ENCODE measurements around the gene ATM.

ATM gene

DNA sequence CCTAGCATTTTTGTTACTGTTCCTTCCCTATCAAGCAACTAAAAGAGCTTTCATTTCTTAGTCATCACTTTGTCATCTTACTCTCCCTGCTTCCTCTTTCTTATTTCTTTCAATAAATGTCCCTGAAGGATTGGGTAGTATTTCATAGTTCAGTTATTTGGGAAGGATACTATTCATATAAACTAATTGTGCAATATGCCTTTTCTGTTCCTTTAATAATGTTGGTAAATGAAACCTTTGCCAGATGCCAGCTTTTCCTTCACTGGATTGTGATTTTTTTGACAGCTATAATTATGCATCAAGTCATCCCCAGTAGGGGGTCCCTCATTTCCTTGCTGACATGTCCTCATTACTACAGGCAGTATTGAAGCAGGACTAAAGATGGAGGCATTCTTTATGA is 101.7 kb downstream of the ATM start:
- ATAC-seq (ENCODE audit: low read depth) (no peak), DNase-seq (ENCODE audit: low spot score) (no peak)
- Histone ChIP-seq H3K27ac (ENCODE audit: poor library complexity, severe bottlenecking) (no peak overlapping the region), H3K4me1 (ENCODE audit: insufficient read depth, poor library complexity, severe bottlenecking) (peaks cover 4% of the 10 kb centered on the region), H3K27me3 (ENCODE audit: insufficient read depth, poor library complexity, severe bottlenecking) (no peaks in the 10 kb centered on the region), H3K4me3 (ENCODE audit: severe bottlenecking) (no peak overlapping the region), H3K36me3 (ENCODE audit: low read depth) (peaks cover 88% of the 10 kb centered on the region), H3K9me3 (ENCODE audit: severe bottlenecking) (no peaks in the 10 kb centered on the region)
- TF ChIP-seq, protein P1, sequence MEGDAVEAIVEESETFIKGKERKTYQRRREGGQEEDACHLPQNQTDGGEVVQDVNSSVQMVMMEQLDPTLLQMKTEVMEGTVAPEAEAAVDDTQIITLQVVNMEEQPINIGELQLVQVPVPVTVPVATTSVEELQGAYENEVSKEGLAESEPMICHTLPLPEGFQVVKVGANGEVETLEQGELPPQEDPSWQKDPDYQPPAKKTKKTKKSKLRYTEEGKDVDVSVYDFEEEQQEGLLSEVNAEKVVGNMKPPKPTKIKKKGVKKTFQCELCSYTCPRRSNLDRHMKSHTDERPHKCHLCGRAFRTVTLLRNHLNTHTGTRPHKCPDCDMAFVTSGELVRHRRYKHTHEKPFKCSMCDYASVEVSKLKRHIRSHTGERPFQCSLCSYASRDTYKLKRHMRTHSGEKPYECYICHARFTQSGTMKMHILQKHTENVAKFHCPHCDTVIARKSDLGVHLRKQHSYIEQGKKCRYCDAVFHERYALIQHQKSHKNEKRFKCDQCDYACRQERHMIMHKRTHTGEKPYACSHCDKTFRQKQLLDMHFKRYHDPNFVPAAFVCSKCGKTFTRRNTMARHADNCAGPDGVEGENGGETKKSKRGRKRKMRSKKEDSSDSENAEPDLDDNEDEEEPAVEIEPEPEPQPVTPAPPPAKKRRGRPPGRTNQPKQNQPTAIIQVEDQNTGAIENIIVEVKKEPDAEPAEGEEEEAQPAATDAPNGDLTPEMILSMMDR (IDR thresholded peaks at IDR 0.05; ENCODE audit: poor library complexity, severe bottlenecking): no peak

DNA sequence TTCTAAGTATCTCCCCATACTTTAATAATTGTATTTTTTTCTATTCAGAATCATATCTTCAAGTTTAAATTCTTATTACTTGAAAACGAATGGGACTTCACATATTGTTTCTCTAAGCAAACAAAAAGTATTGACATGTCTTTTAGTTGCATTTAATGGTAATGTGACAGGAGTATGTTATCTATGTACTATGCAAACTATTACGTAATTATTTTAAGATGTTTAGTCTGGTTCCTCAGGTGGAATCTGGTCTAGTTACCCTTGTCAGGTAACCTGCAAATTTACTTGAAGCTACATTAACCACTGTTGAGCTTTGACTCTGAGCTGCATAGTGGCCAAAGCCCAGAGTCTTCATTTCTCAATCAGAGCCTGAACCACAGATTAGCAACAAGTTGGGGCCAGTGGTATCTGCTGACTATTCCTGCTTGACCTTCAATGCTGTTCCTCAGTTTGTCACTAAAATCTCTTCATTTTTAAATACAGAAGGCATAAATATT is 110.6 kb downstream of the ATM start:
- no peak for ATAC-seq (ENCODE audit: low read depth)
- no peak overlapping the region for H3K27ac ChIP-seq (ENCODE audit: poor library complexity, severe bottlenecking)
- peaks cover 8% of the 10 kb centered on the region for H3K4me1 ChIP-seq (ENCODE audit: insufficient read depth, poor library complexity, severe bottlenecking)
- TF ChIP-seq, protein P1 (IDR thresholded peaks at IDR 0.05; ENCODE audit: poor library complexity, severe bottlenecking): no peak
- DNase-seq (ENCODE audit: low spot score): no peak
- peaks cover 78% of the 10 kb centered on the region for H3K36me3 ChIP-seq (ENCODE audit: low read depth)
- no peaks in the 10 kb centered on the region for H3K9me3 ChIP-seq (ENCODE audit: severe bottlenecking)
- H3K4me3 ChIP-seq (ENCODE audit: severe bottlenecking): no peak overlapping the region
- no peaks in the 10 kb centered on the region for H3K27me3 ChIP-seq (ENCODE audit: insufficient read depth, poor library complexity, severe bottlenecking)

DNA sequence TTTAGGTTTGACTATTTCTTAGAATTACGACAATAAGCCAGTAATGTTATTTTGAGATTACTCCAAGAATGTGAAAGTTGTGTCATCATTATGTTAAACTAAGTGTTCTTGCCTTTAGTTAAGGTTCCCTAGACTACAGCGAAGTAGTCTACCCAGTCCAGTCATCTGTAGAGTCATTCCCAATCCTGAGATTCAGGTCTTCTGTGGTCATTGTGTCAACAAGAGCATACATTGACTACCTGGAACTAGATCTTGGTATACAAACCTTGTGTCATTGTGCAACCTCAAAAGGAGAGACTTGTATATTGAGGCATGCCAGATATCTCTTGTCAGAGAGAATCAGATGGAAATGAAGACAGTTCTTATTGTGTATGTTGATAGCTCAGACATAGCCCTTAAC is 115.9 kb downstream of the ATM start:
- Histone ChIP-seq H3K27ac (ENCODE audit: poor library complexity, severe bottlenecking) (no peak overlapping the region), H3K27me3 (ENCODE audit: insufficient read depth, poor library complexity, severe bottlenecking) (no peaks in the 10 kb centered on the region), H3K4me1 (ENCODE audit: insufficient read depth, poor library complexity, severe bottlenecking) (peaks cover 17% of the 10 kb centered on the region), H3K36me3 (ENCODE audit: low read depth) (peaks cover 29% of the 10 kb centered on the region), H3K9me3 (ENCODE audit: severe bottlenecking) (no peaks in the 10 kb centered on the region), H3K4me3 (ENCODE audit: severe bottlenecking) (no peak overlapping the region)
- TF ChIP-seq, protein P1 (IDR thresholded peaks at IDR 0.05; ENCODE audit: poor library complexity, severe bottlenecking): no peak
- DNase-seq (ENCODE audit: low spot score) (no peak), ATAC-seq (ENCODE audit: low read depth) (peak; percentile 25; the same call in 1 of the 3 replicates)

DNA sequence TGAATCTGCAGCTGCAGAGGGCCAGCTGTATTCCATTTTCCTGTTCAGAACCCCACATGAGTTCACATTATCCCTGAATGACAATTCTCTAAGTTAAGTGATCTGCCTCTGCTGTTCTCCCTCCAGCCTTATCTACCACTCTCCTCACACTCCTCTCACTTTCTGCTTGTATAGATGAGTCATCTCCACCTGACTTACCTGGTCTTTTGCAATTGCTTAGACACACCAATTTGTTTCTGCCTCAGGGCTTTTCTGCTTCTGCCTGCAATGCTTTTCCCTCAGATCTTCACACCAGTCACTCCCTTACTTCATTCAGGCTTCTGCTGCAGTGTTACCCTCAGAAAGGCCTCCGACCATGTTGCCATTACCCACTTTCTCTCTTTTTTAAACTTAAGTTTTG is 118.1 kb downstream of the ATM start:
- DNase-seq (ENCODE audit: low spot score) (peak; percentile 59), ATAC-seq (ENCODE audit: low read depth) (peak; percentile 97)
- TF ChIP-seq, protein P1 (IDR thresholded peaks at IDR 0.05; ENCODE audit: poor library complexity, severe bottlenecking): no peak
- H3K4me1 ChIP-seq (ENCODE audit: insufficient read depth, poor library complexity, severe bottlenecking): peaks cover 9% of the 10 kb centered on the region
- H3K36me3 ChIP-seq (ENCODE audit: low read depth): peaks cover 10% of the 10 kb centered on the region
- no peaks in the 10 kb centered on the region for H3K27me3 ChIP-seq (ENCODE audit: insufficient read depth, poor library complexity, severe bottlenecking)
- H3K9me3 ChIP-seq (ENCODE audit: severe bottlenecking): no peaks in the 10 kb centered on the region
- H3K4me3 ChIP-seq (ENCODE audit: severe bottlenecking): no peak overlapping the region
- no peak overlapping the region for H3K27ac ChIP-seq (ENCODE audit: poor library complexity, severe bottlenecking)

DNA sequence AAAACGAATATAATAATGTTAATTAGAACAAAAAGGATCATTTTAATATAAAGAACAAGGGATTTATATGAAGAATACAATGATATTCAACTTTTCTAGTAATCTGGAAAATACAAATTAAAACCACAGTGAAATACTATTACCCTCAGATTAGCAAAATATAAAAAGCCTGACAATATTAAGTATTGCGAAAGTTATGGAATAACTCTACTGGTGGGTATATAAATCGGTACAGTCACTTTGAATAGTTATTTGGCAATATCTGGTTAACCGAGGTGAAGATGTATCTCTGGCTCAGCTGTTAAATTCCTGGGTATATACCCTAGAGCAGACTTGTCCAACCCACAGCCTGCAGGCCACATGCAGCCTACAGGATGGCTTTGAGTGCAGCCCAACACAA is 118.8 kb downstream of the ATM start:
- H3K4me3 ChIP-seq (ENCODE audit: severe bottlenecking): no peak overlapping the region
- no peak for ATAC-seq (ENCODE audit: low read depth)
- TF ChIP-seq, protein P1 (IDR thresholded peaks at IDR 0.05; ENCODE audit: poor library complexity, severe bottlenecking): no peak
- DNase-seq (ENCODE audit: low spot score): no peak
- H3K27me3 ChIP-seq (ENCODE audit: insufficient read depth, poor library complexity, severe bottlenecking): no peaks in the 10 kb centered on the region
- H3K36me3 ChIP-seq (ENCODE audit: low read depth): peaks cover 9% of the 10 kb centered on the region
- peaks cover 9% of the 10 kb centered on the region for H3K4me1 ChIP-seq (ENCODE audit: insufficient read depth, poor library complexity, severe bottlenecking)
- H3K27ac ChIP-seq (ENCODE audit: poor library complexity, severe bottlenecking): no peak overlapping the region
- no peaks in the 10 kb centered on the region for H3K9me3 ChIP-seq (ENCODE audit: severe bottlenecking)

Measured in RWPE2 (cell line).